ENCODE data around the gene ROBO4.

ROBO4 gene

GRCh38 chr11:124870430-124870829 lies 27.2 kb downstream of the ROBO4 start:
- DNase-seq (ENCODE audit: low read depth): no peak
- no peak overlapping the region for H3K4me3 ChIP-seq (ENCODE audit: control insufficient read depth, low read depth, low read length)
- no peak for TF ChIP-seq CTCF (conservative IDR thresholded peaks at IDR 0.05; ENCODE audit: control insufficient read depth, insufficient read depth, low read depth, low read length)

- no peak for TF ChIP-seq CTCF (conservative IDR thresholded peaks at IDR 0.05; ENCODE audit: control insufficient read depth, insufficient read depth, low read depth, low read length)
- DNase-seq (ENCODE audit: low read depth): no peak
- H3K4me3 ChIP-seq (ENCODE audit: control insufficient read depth, low read depth, low read length): no peak overlapping the region
Observed at GRCh38 chr11:124869856-124870387, 27.7 kb downstream of the ROBO4 start.

- DNase-seq (ENCODE audit: low read depth): no peak
- no peak for TF ChIP-seq CTCF (conservative IDR thresholded peaks at IDR 0.05; ENCODE audit: control insufficient read depth, insufficient read depth, low read depth, low read length)
- H3K4me3 ChIP-seq (ENCODE audit: control insufficient read depth, low read depth, low read length): no peak overlapping the region
Observed at GRCh38 chr11:124869331-124869730, 28.3 kb downstream of the ROBO4 start.

- no peak overlapping the region for H3K4me3 ChIP-seq (ENCODE audit: control insufficient read depth, low read depth, low read length)
- DNase-seq (ENCODE audit: low read depth): no peak
- TF ChIP-seq CTCF (conservative IDR thresholded peaks at IDR 0.05; ENCODE audit: control insufficient read depth, insufficient read depth, low read depth, low read length): no peak
Observed at GRCh38 chr11:124868331-124869274, 29.1 kb downstream of the ROBO4 start.

GRCh38 chr11:124867700-124868099 lies 30.0 kb downstream of the ROBO4 start:
- TF ChIP-seq CTCF (conservative IDR thresholded peaks at IDR 0.05; ENCODE audit: control insufficient read depth, insufficient read depth, low read depth, low read length): peak; percentile 48
- no peak overlapping the region for H3K4me3 ChIP-seq (ENCODE audit: control insufficient read depth, low read depth, low read length)
- peak; percentile 33 for DNase-seq (ENCODE audit: low read depth)

GRCh38 chr11:124865902-124866851 lies 31.5 kb downstream of the ROBO4 start:
- DNase-seq (ENCODE audit: low read depth): no peak
- TF ChIP-seq CTCF (conservative IDR thresholded peaks at IDR 0.05; ENCODE audit: control insufficient read depth, insufficient read depth, low read depth, low read length): peak; percentile 50
- peak overlapping the region; percentile 23 for H3K4me3 ChIP-seq (ENCODE audit: control insufficient read depth, low read depth, low read length)

Measured in fibroblast of mammary gland (primary cell).